Type B pancreatic cell (in vitro differentiated cells): ENCODE measurements around the gene IQGAP2. TPM values are rescaled to one million over a fixed set of nuclear protein-coding genes. Genes with fewer than 3 reads are reported as not detected.

Source experiments
- DNase-seq: peaks from one replicate; pipeline ENCODE4 v3.0.0; 2021; ENCODE audit warnings: mixed read lengths; ENCODE audit not compliant: unreplicated experiment; ENCODE audit errors: extremely low spot score
- H3K27ac Mint-ChIP-seq: 2 replicates; pipeline ENCODE4 v1.8.0; 2021; ENCODE audit warnings: mild to moderate bottlenecking, mixed read lengths
- H3K27me3 Mint-ChIP-seq: 2 replicates; pipeline ENCODE4 v1.8.0; 2021; ENCODE audit warnings: mixed read lengths
- H3K36me3 Mint-ChIP-seq: 2 replicates; pipeline ENCODE4 v1.8.0; 2021; ENCODE audit warnings: mixed read lengths
- H3K4me1 Mint-ChIP-seq: one replicate; pipeline ENCODE4 v1.8.0; 2021; ENCODE audit warnings: mixed read lengths; ENCODE audit not compliant: unreplicated experiment
- H3K4me3 Mint-ChIP-seq: 2 replicates; pipeline ENCODE4 v1.8.0; 2021; ENCODE audit warnings: mild to moderate bottlenecking, mixed read lengths
- H3K9me3 Mint-ChIP-seq: 2 replicates; pipeline ENCODE4 v1.8.0; 2021; ENCODE audit warnings: mixed read lengths
- total RNA-seq: library from RNA; stranded (reverse); gene quantifications from 2 replicates; pipeline ENCODE4 v1.2.1, GENCODE V29; 2021; ENCODE audit warnings: low replicate concordance
- TF ChIP-seq, protein P1 (sequence below): fragments of 200-600 bp; sonication (generic); conservative IDR thresholded peaks from 2 replicates; pipeline ENCODE4 v1.5.0; 2021; ENCODE audit warnings: antibody characterized with exemption, mild to moderate bottlenecking

The IQGAP2 gene
- total RNA-seq, 1 donor from 2014 or later: 24.7 TPM

DNA sequence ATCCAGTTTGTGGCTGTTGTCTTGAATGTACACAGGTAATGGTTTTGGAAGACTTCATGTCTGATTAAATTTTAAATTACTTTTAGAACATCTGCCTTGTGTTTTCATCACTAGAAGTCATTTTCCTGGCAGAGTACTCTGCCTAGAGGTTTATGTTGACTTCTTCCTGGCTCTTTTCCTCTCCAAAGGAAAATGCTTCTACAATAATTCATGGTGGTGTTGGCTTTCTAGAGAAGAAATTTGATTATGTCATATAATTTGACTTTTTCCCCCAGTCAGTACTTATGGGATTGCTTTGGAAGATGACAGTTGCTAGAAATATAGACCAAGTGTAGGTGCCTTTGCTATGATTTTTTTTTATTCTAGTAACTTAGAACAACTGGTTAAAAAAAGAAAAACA is 173.4 kb downstream of the IQGAP2 start:
- no peak for DNase-seq
- Mint-ChIP-seq H3K27me3 (no peaks in the 10 kb centered on the region), H3K9me3 (no peaks in the 10 kb centered on the region), H3K4me3 (no peak overlapping the region), H3K4me1 (no peaks in the 10 kb centered on the region), H3K36me3 (peaks cover 3% of the 10 kb centered on the region), H3K27ac (no peak overlapping the region)
- TF ChIP-seq, protein P1, sequence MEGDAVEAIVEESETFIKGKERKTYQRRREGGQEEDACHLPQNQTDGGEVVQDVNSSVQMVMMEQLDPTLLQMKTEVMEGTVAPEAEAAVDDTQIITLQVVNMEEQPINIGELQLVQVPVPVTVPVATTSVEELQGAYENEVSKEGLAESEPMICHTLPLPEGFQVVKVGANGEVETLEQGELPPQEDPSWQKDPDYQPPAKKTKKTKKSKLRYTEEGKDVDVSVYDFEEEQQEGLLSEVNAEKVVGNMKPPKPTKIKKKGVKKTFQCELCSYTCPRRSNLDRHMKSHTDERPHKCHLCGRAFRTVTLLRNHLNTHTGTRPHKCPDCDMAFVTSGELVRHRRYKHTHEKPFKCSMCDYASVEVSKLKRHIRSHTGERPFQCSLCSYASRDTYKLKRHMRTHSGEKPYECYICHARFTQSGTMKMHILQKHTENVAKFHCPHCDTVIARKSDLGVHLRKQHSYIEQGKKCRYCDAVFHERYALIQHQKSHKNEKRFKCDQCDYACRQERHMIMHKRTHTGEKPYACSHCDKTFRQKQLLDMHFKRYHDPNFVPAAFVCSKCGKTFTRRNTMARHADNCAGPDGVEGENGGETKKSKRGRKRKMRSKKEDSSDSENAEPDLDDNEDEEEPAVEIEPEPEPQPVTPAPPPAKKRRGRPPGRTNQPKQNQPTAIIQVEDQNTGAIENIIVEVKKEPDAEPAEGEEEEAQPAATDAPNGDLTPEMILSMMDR: no peak

DNA sequence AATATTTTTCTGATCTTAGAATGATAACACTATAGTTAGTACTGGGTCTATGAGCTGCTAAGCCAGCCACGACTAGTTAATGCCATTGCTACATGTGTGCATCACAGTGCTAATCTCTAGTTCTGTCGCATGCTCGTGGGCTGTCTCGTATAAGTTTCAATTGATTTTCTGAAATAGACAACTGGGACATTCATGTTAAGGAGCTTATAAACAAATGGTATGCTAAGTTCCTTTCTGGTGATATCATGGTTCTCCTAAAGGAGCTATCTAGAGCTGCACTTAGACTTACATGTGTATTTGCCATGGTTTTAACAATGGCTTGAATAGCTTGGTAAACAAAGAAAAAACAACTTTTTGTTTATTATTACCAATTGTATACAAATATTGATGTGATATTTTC is 173.9 kb downstream of the IQGAP2 start:
- no peak overlapping the region for H3K4me3 Mint-ChIP-seq
- H3K4me1 Mint-ChIP-seq: no peaks in the 10 kb centered on the region
- no peaks in the 10 kb centered on the region for H3K27me3 Mint-ChIP-seq
- H3K36me3 Mint-ChIP-seq: no peaks in the 10 kb centered on the region
- TF ChIP-seq, protein P1: no peak
- H3K27ac Mint-ChIP-seq: no peak overlapping the region
- no peaks in the 10 kb centered on the region for H3K9me3 Mint-ChIP-seq
- DNase-seq: no peak

DNA sequence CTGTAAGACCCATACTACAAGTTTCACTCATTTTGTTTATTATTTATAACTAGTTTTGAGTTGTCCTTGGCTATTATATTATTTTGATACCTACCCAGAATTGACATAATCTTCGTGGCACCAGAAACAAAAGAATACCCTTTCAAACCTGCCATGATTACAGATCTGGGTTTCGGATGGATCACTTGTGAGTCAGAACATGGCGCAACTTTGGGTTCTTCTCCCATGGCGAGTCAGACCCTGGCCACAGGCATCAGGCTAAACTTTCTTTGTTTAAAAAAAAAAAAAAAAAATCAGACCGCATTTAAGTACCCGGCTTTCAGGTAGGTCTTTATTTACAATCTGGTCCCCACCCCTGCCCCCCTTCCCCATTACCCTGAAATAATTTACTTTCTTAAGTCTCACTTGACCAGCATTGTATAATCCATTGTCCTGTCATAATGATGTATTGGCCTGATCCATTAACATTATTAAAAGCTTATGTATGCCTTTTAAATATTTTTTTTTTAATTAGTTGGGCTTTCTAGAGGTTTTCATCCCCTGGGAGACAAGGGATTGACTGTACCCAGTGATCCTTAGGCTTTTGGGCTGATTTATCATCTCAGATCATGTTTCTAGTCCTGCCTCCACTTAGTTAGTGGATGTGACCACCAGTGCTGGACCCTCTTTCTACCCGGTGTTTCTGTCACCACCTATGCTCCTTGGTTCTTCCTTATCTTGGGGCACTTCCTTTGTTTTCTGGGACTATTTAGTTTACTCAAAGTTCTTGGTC is 176.3 kb downstream of the IQGAP2 start:
- H3K4me3 Mint-ChIP-seq: no peak overlapping the region
- no peaks in the 10 kb centered on the region for H3K36me3 Mint-ChIP-seq
- H3K27ac Mint-ChIP-seq: no peak overlapping the region
- no peak for DNase-seq
- TF ChIP-seq, protein P1: no peak
- no peaks in the 10 kb centered on the region for H3K9me3 Mint-ChIP-seq
- H3K4me1 Mint-ChIP-seq: no peaks in the 10 kb centered on the region
- H3K27me3 Mint-ChIP-seq: no peaks in the 10 kb centered on the region

DNA sequence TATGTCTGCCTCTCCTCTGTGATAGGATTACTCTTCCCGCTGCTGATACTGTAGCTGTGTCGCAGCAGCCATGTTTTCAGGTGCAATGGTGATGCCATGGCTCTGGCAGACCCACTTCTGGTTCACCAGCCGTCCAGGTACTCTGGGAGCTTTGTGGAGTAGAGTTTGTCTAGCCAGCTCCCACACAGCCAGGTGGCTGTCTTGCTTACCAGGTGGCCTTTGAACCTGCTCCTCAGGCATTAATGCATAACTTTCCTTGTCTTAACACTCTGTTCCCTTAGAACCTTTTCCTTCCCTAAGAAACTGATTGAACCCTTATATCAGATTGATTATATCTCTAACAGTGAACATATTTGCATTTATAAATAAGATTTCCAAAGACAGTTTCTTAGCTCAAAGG is 177.9 kb downstream of the IQGAP2 start:
- Mint-ChIP-seq H3K4me1 (no peaks in the 10 kb centered on the region), H3K36me3 (no peaks in the 10 kb centered on the region), H3K9me3 (no peaks in the 10 kb centered on the region), H3K4me3 (no peak overlapping the region), H3K27me3 (no peaks in the 10 kb centered on the region), H3K27ac (no peak overlapping the region)
- TF ChIP-seq, protein P1: no peak
- no peak for DNase-seq

DNA sequence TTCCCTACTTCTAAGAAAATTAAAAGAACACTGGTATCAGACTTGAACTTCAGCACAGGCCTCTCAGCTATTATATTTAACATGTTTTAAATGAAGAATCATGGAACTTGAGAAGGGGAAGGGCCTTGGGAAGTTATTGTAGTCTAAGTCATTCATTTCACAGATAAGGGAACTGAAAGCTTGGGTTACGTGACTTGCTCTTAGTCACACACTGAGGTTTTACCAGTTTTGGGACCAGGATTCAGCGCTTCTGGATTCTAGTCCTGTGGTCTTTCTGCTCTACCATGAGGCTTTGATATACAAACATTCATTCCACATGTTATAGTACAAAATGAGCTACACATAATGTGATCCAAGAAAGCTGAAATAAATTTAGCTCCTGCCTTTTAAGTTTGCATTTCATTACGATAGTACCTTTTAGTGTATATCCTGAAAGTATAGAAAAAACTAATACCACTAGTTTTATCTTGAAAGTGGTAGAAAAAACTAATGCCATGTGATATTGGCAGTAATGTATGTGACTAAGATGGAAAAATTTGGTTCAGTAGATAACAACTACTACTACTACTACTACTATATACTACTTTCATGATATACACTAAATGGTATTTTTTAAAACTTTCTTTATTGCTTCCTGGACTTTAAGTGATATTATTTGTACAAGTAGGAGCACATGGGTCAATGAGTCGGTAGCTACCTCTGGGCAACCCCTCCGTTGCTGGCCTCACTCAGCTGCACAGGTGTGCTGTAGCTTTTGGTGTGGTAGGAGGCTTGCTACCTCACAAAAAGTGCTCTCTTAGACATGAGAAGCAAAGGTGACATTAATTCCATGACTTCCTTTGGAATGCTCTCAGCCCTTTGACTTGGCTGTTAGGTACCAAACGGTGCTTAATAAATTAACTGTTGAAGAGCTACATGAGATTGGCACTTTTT is 179.4 kb downstream of the IQGAP2 start:
- Mint-ChIP-seq H3K9me3 (no peaks in the 10 kb centered on the region), H3K36me3 (no peaks in the 10 kb centered on the region), H3K4me3 (no peak overlapping the region), H3K27ac (no peak overlapping the region), H3K27me3 (no peaks in the 10 kb centered on the region), H3K4me1 (no peaks in the 10 kb centered on the region)
- TF ChIP-seq, protein P1: no peak
- DNase-seq: no peak
